Stimulated activated CD8-positive, alpha-beta memory T cell treated with anti-CD3 and anti-CD28 coated beads, Interleukin-4, amount 100 ng/mL, for 1 hour (primary cell): ENCODE data around the gene FUT6.
"Not testable (repeated sequence)": the region's sequence is repeated elsewhere in the genome, so short reads cannot be mapped to it uniquely, and the experiment has no call there.

Experiments used
- DNase-seq, 2 donors: peaks; one replicate each; pipeline ENCODE4 v3.0.0-alpha.2; 2020; ENCODE audit warnings: low read depth in 2 of 2, low spot score in 1 of 2

Gene FUT6

GRCh38 chr19:5857203-5858081, 17.9 kb upstream of the FUT6 start:
- no peak for DNase-seq

DNA sequence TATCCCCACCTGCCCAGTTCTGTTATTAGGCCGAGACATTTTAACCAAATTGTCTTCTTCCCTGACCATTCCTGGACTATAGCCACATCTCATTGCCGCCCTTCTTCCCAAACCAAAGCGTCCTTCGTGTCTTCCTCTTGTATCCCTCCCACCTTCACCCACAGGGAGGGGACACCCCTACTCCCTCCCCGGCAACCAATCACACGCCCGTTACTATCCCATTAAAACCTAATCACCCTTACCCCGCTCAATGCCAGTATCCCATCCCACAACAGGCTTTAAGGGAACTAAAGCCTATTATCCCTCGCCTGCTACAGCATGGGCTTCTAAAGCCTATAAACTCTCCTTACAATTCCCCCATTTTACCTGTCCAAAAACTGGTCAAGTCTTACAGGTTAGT, 15.6 kb upstream of the FUT6 start:
- not testable (repeated sequence) for DNase-seq

- DNase-seq = not testable (repeated sequence)
These were observed 14.6 kb upstream of the FUT6 start for GRCh38 chr19:5854121-5854520.

GRCh38 chr19:5851302-5851701, 11.8 kb upstream of the FUT6 start, which contains the start of gene FUT3:
TSS of gene FUT3 (minus strand) at chr19:5851449.
- no peak for DNase-seq

GRCh38 chr19:5850743-5851293, 11.3 kb upstream of the FUT6 start:
- no peak for DNase-seq

GRCh38 chr19:5850189-5850588, 10.7 kb upstream of the FUT6 start:
- no peak for DNase-seq

DNA sequence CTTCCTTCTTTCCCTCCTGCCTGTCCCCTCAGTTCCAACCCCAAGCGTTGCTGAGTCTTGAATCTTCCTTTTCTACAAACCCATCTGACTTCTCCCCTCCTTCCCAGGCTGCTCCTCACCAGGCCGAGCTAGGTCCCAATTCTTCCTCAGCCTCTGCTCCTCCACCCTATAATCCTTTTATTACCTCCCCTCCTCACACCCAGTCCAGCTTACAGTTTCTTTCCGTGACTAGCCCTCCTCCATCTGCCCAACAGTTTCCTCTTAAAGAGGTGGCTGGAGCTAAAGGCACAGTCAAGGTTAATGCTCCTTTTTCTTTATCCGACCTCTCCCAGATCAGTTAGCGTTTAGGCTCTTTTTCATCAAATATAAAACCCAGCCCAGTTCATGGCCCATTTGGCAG, 9.1 kb upstream of the FUT6 start:
- not testable (repeated sequence) for DNase-seq

GRCh38 chr19:5847846-5848245, 8.3 kb upstream of the FUT6 start:
- DNase-seq = not testable (repeated sequence)

DNA sequence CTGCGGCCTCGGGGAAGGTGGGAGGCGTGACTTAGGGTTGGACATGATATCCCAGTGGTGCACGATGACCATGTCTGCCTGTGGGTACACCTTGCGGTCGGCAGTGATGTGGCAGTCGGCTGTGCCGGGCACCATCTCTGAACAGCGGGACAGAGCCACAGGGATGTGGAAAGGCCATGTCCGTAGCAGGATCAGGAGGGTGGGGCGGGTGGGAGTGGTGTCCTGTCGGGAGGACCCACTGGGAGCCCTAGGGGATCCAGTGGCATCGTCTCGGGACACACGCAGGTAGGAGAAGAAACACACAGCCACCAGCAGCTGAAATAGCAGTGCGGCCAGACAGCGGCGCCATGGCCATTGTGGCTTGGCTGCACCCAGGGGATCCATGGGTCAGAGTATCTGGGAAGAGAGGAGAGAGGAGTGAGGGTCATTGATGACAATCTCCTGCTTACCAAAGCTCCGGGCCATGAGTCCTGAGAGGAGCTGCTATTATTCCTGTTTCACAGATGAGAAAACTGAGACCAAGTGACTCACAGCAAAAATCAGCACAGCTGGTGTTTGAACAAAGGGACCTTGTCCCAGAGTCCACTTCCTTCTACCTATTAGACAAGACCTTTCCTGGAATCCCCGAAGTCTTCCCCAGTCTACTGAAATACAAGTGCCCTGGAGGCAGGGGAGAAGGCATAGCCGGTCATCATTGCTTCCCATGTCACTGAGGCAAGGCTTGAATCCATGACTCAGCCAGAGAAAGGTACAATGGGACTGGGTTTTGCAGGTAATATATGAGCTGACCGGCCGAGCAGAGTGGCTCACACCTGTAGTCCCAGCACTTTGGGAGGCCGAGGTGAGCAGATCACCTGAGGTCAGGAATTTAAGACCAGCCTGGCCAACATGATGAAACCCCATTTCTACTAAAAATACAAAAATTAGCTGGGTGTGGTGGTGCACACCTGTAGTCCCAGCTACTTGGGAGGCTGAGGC, 5.2 kb upstream of the FUT6 start:
- no peak for DNase-seq

GRCh38 chr19:5843295-5843927, 3.9 kb upstream of the FUT6 start:
- no peak for DNase-seq

GRCh38 chr19:5841735-5842111, 2.2 kb upstream of the FUT6 start:
- DNase-seq = not testable (repeated sequence)

- DNase-seq = no peak
These were observed 993 bp downstream of the FUT6 start for GRCh38 chr19:5838353-5839064.

DNA sequence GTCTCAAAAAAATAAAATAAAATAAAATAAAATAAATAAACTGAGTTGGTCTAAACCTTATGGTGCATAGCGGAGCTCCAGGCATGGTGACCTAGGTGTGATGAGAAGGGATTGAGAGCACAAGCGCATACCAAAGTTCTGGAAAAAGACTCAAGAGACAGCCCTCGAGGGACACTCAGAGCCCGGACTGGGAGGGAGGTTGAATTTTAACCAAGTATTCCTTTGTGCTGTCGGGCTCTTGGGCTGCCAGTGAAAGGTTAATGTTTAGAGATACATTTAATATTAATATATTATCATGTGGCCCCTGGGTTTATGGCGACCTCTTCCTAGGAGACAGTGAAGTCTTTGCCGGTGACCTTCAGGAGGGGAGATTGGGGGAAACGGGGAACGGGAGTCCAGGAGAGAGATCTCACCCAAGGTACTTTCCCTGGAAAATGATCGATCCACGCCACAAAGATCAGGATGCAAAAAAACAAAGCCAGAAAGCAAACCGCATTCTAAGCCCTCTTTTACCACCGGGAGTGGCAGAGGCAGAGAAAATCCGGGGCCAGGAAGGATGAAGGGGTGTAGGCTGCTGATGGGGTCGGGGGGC, 1.6 kb downstream of the FUT6 start:
- DNase-seq = no peak

DNA sequence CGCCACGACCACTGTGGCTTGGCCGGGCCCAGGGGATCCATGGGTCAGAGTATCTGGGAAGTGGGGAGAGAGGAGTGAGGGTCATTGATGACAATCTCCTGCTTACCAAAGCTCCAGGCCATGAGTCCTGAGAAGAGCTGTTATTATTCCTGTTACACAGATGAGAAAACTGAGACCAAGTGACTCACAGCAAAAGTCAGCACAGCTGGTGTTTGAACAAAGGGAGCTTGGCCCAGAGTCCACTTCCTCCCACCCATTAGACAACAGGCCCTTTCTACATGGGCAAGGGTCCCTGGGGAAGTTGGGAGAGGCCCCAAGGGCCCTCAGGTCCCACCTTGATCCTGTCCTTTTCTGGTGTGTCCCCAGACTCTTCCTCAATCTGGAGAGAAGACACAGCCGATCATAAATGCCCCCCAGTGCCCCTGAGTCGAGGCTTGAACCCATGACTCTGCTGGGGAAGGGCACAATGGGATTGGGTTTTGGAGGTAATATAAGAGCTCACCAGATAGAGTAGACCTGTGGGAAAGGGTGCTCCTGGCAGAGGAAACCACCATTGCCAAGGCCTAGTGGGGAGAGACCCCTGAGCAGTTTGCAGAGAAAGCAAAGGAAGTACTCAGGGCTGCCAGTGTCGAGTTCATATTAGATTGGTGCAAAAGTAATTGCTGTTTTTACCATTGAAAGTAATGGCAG, 6.8 kb downstream of the FUT6 start:
- no peak for DNase-seq

DNA sequence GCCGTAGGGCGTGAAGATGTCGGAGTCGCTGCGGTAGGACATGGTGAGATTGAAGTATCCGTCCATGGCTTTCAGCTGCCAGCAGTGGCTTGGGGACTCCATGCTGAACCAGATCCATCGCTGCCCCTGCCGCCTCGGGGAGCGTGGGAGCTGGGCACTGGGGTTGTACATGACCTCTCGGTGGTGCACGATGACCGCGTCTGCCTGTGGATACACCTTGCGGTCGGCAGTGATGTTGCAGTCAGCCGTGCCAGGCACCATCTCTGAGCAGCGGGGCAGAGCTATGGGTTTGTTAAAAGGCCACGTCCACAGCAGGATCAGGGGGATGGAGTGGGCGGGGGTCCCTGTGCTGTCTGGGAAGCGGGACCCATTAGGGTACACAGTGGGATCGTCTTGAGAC, 7.4 kb downstream of the FUT6 start:
- DNase-seq = no peak

GRCh38 chr19:5831159-5831558, 8.3 kb downstream of the FUT6 start:
- DNase-seq = no peak

DNA sequence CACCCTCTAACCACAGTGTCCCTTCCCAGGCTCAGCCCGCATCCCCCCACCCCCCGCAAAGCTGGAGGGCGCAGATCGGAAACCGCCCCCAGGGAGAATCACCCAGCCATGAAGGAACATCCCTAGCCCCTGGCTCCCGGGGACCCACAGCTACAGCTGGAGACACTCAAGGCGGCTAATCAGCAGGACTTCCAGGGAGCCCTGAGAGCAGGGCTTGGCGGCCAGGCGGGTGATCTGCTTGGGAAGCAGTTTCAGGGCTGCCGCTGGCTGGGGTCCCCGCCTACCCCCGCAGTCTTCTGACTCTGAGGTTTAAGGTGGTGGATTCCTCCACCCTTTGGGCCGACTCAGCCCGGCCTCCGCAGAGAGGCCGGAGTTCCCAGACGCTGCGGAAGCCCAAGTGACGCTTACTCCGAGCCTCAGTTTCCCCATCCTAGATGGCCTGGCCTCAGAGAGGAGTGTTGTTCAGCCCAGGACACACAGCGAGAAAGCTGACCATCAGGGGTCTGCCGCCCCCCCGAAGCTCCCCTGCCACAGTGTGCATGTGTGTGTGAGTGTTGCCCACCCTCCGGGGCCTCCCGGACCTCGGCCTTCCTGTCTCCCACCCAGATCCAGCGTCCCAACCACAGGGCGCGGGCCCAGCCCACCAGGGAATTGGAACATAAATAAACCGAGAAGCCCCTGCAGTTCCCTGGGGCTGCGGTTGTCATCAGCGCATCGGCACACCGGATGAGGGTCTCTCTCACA, 9.8 kb downstream of the FUT6 start:
- DNase-seq = no peak

DNA sequence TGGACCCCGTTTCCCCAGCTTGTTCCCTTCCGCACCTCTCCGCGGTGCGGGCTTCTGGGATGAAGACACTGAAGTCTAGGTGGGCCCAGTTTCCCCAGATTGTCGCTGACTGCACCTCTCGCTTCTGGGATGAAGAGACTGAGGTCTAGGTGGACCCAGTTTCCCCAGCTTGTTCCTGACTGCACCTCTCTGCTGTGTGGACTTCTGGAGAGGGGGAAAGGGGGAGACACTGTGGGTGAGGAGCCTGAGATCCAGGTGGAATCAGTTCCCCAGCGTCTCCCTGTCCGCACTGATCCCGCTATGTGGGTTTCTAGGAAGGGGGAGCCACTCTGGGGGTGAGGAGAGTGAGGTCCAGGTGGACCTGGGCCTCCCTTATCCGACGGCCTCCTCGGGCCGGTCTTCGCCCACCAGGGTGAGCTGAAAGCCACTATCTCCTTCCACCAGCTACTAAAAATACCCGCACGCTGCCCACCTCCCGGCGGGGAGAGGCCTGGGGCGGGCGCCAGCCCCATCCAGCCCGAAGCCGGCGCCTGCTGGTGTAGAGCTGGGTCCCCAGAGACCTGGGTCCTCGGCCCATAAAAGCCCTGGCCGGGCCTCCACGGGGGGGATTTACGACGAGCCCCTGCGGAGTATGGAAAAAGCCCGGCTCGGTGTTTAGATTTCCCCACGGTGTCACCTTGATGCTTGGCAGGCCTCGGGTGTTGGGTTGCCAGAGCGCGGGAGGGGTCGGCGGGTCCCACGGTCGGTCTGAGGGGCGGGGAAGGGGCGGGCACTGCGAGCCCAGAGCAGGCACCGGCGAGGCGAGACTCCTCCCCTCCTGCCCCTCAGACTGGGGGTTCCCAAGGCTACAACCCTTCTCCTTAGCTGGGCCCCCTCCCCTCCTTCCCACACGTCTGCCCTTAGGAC, 10.6 kb downstream of the FUT6 start:
- no peak for DNase-seq
